GM18517 (cell line): ENCODE data around the gene VPS39.

Experiments used
- ATAC-seq: cut with Tn5 transposase; IDR thresholded peaks from one replicate; pipeline ENCODE4 v1.9.1; 2021; ENCODE audit warnings: mild to moderate bottlenecking, moderate library complexity; ENCODE audit not compliant: unreplicated experiment

The VPS39 gene

DNA sequence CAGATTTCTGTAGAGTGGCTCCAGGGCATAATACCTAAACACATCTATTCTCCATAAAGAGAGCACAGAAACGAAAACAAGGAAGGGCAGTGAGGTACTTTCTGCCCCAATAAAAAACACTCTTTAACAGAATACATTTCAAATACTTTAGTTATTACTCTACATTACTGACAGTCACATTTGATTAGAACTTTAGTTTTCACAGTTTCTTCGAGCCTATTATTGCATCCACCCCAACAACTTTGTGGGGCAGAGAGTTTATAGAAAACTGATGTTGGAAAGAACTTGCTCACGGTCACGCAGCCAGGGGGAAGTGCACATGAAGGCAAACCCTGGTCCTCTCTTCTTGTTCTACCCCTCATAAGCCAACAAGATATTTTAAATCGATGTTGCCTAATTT is 9.0 kb downstream of the VPS39 start:
- no peak for ATAC-seq

DNA sequence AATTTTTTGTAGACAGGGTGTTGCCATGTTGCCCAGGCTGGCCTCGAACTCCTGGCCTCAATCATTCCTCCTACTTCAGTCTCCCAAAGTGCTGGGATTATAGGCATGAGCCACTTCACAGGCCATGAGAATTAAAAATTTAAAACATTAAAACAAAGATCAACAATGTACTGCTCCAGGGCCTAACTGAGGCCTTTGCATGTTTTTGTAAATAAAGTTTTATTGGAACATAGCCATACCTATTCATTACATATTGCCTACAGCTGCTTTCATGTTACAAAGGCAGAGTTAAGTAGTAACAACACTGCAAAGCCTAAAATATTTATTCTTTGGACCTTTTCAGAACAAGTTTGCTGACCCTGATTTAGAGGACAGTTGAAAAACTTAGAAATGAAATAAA is 9.6 kb downstream of the VPS39 start:
- ATAC-seq: no peak

DNA sequence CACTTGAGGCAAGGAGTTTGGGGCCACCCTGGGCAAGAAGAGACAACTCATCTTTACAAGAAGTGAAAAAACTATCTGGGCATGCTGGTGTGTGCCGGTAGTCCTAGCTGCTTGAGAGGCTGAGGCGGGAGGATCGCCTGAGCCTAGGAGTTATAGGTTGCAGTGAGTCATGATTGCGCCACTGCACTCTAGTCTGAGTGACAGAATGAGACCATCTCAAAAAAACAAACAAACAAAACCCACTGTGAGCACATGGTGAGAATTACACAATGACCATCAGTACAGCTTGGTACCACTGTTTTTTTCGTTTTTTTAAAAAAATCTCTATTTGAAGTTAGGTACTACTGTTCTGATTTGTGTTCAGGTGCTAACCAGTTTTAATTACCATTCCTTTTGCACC is 13.6 kb downstream of the VPS39 start:
- ATAC-seq: no peak

DNA sequence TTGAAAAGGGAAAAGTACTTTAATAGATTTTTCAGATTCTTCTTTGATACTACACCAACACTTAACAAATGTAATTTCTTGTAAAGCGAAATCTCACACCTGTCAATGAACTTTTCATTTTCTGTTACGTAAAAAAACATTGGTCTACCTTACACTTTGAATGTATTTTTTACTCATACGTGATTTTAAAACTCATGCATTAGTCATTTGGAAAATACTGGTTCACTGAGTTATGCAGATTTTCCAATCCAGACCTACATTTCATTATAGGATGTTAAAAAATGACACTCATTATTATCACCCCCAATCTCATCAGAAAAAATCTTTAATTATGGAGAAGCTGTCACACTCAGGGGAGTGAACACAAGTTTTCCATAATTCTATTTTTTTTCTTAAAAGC is 14.7 kb downstream of the VPS39 start:
- no peak for ATAC-seq

DNA sequence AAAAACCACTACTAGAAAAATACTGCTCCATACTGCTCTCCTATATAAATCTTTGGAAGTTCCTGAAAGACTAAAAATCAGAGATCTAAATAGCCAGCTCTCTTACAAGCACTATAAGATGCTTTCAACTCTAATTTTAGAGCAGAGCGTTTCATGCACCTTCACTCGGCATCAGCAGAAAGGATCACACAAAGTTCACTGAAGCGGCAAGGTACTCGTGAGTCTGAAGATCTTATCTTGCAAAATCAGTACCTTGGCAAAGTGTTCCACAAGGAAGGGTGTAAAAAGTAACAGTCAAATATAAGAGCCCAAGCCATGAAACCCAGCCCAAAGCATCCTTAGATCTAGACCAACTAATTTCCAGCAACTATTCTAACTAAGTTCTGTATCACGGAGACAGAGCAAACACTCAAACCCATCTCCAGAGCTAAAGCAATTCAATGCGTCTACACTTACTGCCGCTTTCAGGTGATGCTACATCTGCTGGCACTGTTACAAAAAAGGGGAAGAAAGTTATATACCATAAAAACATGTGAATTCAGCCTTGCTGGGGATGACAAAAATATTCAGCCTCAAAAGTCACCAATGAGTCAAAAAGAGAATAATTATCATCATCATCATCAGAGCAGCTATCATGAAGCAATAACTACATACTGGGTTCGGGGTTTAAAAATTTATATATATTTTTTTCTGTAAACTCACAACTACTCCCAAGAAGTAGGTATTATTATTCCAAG is 16.3 kb downstream of the VPS39 start:
- no peak for ATAC-seq

DNA sequence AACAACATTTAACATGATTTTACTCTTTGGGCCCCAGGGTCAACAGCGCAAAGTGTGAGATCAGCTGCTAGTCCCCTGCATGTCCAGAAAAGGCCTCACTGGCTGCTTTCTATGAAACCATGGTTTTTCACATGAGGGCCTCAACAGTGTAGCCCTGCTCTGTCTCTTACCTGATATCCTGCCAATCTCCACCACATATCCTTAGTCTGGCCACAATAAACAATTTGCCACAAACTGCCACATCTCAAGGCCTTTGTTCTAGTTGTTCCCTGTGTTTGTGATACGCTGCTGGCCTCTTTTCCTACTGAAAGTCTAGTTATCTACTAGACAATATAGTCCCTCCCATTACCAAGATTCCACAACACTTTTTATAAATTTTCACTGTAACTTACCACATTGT is 17.7 kb downstream of the VPS39 start:
- ATAC-seq: no peak

DNA sequence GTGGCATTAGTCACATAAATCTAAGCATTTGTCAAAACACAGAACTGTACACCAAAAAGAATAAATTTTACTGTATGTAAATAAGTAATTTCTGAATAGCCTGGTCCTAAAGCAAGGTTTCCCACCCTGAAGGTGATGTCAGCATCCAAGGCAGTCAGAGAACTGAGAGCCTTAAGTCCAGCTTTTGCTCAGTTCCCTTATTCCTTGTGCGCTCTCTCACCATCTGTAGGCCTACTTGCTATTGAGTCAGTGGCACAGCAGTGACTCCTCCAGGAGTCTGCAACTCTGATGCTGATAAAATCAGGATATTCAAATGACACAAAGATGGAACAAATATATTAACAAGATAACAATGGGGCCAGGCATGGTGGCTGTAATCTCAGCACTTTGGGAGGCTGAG is 22.3 kb downstream of the VPS39 start:
- no peak for ATAC-seq

DNA sequence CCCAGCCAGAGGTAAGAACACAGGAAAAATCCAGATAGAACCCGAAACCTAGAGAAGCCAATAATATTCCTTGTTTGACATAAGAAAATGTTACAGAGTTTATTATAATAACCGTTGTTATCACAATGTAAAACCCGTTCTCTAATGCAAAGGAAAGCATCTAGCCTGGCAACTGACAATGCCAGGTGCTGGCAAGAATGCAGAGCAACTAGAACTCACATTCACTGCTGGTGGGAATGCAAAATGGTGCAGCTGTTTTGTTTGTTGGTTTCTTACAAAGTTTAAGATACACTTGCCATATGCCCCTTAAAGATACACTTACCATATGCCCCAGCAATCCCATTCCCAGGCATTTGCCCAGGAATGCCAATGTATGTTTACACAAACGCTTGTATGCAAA is 23.4 kb downstream of the VPS39 start:
- no peak for ATAC-seq

DNA sequence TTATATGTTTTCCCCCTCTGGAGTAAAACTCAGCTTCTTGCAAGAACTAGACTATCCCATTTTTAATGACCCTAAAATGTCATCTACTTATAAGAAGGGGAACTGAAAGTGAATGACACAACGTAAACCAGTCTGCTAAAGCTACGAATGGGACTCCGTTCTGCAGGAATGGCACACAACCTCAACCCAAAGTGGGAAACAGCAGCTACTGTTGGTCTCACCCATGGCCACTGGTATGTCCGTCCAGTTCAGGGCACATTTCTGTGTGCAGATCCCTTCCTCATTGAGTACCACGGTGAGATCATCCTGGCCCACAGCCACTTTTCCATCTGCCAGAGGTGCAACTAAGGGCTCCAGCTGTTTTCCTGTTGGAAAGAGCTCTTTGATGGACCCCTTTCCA is 23.8 kb downstream of the VPS39 start:
- no peak for ATAC-seq

DNA sequence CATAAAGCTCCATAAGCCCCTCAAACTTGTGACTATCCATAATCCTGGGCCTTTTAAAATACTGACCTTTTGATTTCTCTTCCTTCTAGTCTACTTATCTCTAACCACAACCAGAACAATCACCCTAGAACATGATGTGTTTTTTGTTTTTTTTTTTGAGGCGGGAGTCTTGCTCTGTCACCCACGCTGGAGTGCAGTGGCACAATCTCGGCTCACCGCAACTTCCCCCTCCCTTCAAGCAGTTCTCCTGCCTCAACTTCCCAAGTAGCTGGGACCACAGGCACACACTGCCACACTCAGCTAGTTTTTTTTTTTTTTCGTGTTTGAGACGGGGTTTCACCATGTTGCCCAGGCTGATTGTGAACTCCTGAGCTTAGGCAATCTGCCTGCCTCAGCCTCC is 25.1 kb downstream of the VPS39 start:
- no peak for ATAC-seq

DNA sequence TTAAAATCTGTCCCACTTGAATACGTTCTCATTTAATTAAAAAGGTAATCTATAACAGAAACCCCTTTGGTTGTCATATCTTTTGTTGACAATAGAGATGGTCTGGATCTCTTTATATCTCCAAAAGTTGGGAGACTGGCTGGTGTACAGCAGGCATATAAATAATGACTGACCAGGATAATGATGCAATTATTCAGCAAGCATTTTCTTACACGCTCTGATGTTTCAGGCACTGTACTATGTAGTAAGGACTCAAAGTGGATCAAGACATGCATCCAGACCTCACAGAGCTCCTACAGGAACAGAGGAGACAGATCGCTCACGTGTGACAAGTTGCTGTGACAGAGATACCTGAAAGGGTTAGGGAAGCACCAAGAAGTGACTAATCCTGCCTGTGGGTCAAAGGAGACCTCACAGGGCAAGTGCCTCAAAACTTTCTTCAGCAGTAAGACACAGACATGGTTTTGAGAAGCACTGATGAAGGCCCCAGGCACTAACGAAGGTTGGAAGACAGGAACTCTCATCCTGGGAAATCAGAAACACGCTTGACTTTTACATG is 25.7 kb downstream of the VPS39 start:
- no peak for ATAC-seq

DNA sequence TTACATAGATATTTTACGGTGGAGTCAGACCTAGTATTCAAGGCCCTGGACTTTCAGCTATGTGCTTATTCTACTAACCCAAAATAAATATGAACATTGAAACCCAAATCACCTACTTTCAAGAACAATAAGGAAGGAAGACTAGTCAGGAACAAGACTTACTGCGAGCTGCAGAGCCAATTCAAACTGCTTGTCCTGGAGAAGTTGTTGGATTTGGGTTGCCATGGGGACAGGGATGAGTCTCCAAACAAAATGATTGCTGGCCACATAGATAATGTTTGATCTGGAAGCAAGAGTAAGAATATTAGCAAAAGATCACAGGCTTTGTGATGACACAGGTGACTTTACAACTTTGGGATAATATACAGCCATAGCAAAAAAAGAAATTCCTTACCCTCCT is 30.0 kb downstream of the VPS39 start:
- no peak for ATAC-seq

DNA sequence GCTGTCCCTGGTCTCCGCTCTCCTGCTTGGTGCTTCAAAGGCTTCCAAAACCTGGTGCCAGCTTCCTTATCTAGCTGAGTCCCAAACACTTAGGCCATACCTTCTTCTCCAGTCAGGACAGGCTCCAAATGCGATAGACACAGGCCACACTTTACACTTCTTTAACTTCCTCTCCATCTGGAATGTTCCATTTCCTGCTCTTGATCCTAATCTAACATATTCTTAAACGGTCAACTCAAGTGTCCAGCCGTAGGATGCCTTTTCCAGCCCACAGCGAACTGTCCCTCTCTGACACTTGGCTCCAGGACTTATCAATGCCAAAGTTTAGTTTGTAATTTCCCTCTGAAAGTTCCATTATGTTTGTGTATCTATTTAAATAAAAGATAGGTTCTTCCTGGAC is 32.4 kb downstream of the VPS39 start:
- ATAC-seq: no peak

DNA sequence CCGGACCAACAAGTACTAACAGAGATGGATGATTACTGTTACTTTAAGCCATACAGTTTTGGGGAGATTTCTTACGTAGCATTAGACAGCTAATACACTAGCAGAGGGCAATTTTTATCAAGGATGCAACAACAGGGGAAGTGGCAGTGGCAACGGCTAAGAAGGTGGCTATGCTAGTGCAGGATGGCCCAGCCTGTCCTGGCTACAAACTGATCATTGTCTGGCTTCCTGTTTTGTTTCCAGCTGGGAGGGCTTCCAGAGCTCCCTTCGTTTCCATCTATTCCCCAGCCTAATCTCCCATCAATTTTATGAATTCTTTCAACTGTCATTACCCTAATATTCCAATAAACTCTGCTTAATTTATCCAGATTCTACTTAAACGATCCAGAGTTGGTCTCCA is 35.6 kb downstream of the VPS39 start:
- no peak for ATAC-seq

DNA sequence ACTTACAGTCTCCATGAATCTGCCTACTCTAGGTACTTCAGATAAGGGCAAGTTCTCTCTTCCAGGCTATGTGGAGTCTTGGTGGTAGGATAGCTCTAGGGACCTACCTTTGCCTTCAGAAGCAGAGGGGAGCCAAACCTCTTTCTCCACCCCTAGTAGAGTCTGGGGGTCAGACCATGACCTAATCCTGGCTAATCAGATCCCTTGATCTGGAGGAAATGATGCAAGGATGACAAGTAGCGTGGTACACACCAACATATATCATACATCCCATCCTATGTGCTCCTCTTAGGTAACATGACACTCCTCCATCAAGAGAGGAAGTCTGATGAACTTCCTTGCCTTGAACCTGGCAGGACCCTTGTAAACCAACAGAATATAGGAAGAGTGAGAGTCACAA is 36.3 kb downstream of the VPS39 start:
- no peak for ATAC-seq

DNA sequence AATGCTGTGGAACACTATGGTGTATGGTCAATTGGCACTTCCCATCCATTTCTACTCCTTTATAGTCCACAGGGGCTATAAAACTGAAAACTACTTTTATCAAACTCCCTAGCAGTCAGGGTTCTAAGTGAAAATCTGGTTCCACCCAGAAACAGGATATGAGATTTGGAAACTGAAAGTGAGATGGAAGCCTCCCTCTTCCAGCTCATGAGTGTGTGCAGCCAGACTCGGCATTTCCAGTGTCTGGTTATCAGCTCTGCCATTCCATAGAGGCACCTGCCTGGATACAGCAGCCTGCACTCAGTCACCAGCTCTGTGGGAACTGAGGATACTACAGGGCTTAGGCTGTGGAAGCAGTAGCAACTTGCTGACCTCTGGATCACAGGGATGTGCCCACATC is 37.0 kb downstream of the VPS39 start:
- ATAC-seq: no peak

DNA sequence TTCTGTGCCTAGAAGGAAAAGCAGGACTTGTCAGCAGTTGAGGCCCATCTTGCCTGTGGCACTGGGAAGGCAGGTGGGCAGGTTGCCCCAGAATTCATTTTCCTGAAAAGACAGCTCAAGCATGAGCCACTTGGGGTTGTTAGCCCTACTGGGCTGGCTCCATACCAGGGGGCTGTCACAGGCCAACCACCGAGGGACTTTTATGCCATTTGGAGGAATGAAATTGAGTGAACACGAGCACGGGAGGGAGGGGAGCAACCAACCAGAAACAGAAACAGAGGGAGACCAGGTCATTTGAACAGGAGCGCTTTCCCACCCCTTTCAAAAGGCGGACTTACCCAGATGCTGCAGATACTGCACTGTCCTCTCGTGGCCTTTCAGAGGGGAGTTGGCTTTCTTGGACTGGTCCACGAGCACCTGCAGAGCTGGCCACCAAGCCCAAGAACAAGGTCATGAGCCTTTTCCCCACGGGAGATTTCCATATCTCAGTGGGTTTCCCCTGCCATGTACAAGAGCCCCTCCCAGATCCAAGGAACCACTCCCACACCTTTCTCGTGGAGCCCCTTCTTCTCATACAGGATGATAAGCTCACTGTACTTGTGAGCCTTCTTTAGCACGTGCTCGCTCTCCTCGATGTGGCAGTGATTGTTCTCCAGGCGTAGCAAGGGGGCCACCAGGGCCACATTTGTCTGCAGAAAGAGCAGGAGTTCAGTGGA is 41.7 kb downstream of the VPS39 start:
- no peak for ATAC-seq

DNA sequence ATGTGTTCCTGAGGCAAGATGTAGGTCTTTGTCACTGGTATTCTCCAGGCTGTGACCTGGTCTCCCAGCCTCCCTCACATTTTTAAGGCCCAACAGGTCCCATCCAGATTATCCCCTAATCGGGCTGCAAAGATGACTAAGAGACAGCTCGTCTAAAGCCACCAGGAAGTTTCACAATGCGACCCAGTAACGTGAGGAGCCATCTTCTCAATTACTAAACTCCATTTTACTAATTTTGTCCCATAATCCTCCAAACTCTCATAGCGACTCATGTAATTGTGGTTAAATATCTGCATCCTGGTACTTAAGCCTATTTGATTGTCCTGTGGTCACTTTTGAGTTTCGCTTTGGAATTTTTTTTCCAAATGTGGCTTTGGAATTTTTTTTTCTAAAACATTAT is 43.0 kb downstream of the VPS39 start:
- no peak for ATAC-seq

DNA sequence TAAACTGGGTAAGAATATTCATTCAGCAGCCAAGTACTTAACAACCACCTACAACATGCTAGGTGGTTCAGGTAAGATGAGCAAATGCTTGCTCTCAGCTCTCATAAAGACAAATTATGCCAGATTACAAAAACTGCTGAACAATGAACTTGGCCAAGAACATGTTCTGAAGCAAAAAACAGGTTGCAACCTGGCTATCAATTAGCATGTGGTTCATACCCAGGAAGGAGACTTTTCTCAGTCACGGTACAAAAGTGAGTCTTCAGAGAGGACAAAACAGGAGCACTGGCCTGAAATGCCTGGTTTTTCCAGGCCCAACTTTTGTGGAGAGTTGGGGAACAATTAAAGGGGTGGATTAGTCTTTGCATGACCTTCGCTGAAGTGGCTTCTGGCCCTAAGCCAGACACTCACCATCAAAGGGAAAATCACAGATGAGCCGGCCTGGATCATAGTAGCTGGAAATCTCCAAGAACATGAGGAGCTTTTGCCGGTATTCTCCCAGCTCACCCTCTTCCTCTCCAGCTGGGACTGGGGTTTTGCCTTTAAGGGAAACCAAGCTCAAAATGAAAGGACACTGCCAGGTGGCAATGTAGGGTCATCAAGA is 44.1 kb downstream of the VPS39 start:
- no peak for ATAC-seq

DNA sequence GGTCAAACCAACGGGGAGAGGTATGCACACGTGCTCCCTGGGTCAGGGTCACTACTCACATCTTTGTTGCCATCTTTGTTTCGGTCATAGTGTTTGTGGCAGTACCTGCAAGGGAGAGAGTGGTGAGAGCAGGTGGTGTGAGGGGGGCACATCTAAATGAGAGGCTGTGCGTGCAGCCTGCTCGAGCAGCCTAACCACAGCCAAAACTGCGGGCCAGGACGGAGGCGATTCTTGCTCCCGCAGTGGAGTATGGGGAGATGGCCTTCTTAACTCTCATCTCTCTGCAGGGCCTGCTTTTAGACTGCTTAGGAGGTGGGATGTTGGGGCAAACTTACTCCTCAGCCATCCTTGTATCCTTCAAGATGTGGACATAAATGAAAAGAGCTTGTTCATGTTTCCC is 44.8 kb downstream of the VPS39 start:
- no peak for ATAC-seq

DNA sequence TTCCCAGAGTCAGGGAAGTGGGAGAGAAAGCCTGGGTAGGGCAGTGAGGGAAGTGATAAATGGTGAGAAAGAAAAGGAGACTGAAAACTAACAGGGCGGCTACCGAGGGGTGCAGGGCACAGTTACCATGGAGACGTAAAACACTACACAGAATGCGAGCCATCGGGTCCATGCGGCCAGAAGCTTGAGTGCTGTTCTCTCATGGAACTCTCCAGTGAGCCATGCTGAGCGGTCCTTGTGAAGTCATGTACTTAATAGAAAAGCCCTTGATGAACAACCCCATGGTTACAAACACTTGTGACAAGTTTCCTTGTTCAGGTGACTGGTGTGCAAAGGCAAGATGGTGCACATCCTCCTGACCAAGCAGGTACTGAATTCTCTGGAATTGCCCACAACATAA is 48.0 kb downstream of the VPS39 start:
- ATAC-seq: no peak

DNA sequence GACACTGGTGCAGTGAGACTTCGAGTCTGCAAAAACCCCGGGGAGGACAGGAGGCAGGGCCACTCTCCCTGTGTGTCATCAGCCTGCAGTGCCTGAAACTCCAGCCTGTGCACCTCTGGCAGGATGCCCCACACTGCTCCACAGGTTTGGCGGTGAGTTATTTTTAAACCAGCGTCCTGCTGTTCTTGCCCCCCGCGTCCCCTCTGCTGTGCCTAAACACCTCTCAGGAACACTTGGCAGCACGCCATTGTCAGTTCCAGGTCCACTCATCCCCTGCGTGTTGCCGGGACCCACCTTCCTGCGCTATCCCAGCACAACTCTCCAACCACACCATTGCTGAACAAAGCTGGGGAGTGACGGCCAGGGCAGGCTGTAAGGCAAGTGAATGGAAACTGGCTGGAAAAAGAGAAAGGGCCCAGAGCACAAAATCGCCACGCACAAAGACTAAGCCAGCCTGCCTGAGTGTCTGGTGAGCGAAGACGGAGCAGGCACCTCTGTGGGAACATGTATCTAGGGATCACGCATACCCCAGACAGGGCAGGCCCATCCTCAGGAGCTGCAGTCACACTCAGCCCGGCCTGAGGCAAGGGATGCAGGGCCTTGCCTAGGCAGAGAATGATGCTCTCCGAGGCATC is 48.6 kb downstream of the VPS39 start:
- no peak for ATAC-seq
